ENCODE data around the gene FRMD5. TPM values are rescaled to one million over a fixed set of nuclear protein-coding genes. Genes with fewer than 3 reads are reported as not detected.

Gene FRMD5
- total and polyA plus RNA-seq, 7 donors, result 0.41 to 1.8 (median 0.92) TPM

- intact Hi-C loops (cut with DNase I), result no loop called here
Observed at GRCh38 chr15:43821505-43821904, 373.6 kb downstream of the FRMD5 start.

More at GRCh38 chr15:43821505-43821904, 373.6 kb downstream of the FRMD5 start:
- TF ChIP-seq POLR2AphosphoS5 (IDR thresholded peaks at IDR 0.05), result no peak
- TF ChIP-seq EP300 (IDR thresholded peaks at IDR 0.05), result no peak
- TF ChIP-seq POLR2A (IDR thresholded peaks at IDR 0.05), result no peak
- TF ChIP-seq, protein P1, sequence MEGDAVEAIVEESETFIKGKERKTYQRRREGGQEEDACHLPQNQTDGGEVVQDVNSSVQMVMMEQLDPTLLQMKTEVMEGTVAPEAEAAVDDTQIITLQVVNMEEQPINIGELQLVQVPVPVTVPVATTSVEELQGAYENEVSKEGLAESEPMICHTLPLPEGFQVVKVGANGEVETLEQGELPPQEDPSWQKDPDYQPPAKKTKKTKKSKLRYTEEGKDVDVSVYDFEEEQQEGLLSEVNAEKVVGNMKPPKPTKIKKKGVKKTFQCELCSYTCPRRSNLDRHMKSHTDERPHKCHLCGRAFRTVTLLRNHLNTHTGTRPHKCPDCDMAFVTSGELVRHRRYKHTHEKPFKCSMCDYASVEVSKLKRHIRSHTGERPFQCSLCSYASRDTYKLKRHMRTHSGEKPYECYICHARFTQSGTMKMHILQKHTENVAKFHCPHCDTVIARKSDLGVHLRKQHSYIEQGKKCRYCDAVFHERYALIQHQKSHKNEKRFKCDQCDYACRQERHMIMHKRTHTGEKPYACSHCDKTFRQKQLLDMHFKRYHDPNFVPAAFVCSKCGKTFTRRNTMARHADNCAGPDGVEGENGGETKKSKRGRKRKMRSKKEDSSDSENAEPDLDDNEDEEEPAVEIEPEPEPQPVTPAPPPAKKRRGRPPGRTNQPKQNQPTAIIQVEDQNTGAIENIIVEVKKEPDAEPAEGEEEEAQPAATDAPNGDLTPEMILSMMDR (IDR thresholded peaks at IDR 0.05), result no peak
- H3K4me1 ChIP-seq, result peaks cover 0 to 39% (median 28%) of the 10 kb centered on the region in 4 donors
- H3K27me3 ChIP-seq, result no peaks in the 10 kb centered on the region
- DNase-seq, result no peak
- H3K9me3 ChIP-seq, result no peaks in the 10 kb centered on the region
- WGBS, 2 donors, result 51 to 69% methylated on average over 3 of the region's 3 CpGs
- H3K36me3 ChIP-seq, result peaks cover 5 to 11% (median 8%) of the 10 kb centered on the region in 4 donors
- H3K27ac ChIP-seq, result no peak overlapping the region
- no peak overlapping the region for H3K4me3 ChIP-seq

Small RNA genes within 50 kb of the gene (small RNA-seq; reads per million reads assigned to genes)
- 0 reads per million in 3 donors for gene RF00019

Other genes with a start within 250 kb of the FRMD5 start
- gene GOLM2, start 93.4 kb upstream of the FRMD5 start, total RNA-seq, result 10 to 100 TPM; 68.6 to 97.4 (median 88.4) TPM
- 10 to 100 TPM; 27.5 to 39.6 (median 37.1) TPM for gene GOLM2, start 93.4 kb upstream of the FRMD5 start, polyA plus RNA-seq
- 10 to 100 TPM; 25.4 to 57.8 (median 44.9) TPM for gene CTDSPL2, start 232.4 kb upstream of the FRMD5 start, total RNA-seq
- gene CTDSPL2, start 232.4 kb upstream of the FRMD5 start, polyA plus RNA-seq, result 10 to 100 TPM in 1 of 3 donors, 1 to 10 TPM in 2; 5.4 to 10.7 (median 5.8) TPM

All from sigmoid colon (tissue), 7 donors.